Measurements from ENCODE around the gene PPP4R4.

DNA sequence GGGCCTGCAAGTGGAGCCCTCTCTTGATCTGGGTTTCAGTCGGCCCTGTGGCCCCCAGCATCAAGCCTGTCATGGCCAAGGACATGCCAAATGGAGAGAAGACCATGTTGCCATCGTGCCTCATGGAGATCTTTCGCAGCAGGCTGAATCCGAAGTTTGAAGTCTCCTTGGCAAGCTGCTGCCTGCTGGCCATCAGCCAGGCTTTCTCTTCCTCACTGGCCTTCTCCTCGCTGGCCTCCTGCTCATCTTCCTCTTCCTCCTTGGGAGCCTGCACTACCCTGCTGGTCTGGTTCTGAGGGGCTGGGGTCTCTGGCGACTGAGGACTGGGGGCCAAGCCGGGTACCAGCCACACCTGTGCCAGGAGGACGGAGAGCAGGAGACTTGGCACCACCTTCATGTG, 116.1 kb downstream of the PPP4R4 start:
- TF ChIP-seq POLR2A (IDR thresholded peaks at IDR 0.05; ENCODE audit: low read depth, low read length) (no peak), POLR2AphosphoS5 (IDR thresholded peaks at IDR 0.05; ENCODE audit: low read depth, low read length) (no peak)
